ENCODE data around the gene PEPD.

Gene PEPD

DNA sequence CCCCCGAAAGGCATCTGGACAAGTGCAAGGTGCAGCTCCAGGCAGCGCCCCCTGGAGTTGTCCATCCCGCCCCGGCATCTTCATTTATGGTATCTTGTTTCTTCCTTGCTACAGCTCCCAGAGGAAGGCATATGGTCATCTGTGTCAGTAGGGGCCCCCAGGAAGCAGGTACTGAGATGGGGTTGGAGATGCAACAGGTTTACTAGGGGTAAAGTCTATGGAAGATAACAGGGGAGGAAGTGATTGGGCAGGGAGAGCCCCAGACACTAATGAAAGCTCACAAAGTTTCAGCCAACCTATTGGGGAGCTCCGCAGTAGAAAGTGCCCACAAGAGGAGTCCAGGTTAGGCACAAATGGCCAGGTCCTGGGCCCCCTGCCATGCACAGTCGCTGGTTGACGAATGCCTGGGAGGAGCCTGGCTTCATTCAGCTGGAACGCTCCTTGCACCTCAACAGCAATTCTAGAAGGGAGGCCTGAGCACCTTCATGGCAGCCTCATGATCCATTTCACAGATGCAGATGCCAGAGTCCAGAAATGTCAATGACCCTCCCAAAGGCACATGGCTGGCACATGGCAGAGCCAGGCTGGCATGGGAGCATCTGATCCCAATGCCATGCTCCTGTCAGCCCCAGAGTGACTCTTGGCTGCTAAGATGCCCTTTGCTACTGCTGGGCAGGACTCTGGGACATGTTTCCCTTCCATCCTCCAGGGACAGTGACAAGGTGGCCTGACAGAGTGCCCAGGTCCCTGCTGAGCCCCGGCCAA, 23.8 kb upstream of the PEPD start:
- no peak for DNase-seq

DNA sequence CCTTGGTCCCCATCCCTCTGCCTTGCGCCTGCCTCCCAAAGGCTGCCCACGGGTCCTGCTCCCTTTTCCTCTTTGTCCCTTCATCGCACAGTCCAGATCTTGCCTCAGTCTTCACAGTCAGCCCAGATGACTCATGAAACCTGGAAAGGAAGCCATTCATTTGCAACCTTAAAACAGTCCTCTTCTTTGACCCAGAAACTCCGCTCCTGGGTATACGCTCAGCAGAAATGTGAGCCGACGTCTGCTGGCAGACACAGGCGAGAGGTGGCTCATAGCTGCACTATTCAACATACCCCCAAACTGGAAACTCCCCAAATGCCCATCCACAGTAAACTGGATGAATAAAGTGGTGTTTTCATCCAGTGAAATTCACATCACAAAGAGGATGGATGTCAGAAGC, 13.6 kb upstream of the PEPD start:
- DNase-seq = no peak

DNA sequence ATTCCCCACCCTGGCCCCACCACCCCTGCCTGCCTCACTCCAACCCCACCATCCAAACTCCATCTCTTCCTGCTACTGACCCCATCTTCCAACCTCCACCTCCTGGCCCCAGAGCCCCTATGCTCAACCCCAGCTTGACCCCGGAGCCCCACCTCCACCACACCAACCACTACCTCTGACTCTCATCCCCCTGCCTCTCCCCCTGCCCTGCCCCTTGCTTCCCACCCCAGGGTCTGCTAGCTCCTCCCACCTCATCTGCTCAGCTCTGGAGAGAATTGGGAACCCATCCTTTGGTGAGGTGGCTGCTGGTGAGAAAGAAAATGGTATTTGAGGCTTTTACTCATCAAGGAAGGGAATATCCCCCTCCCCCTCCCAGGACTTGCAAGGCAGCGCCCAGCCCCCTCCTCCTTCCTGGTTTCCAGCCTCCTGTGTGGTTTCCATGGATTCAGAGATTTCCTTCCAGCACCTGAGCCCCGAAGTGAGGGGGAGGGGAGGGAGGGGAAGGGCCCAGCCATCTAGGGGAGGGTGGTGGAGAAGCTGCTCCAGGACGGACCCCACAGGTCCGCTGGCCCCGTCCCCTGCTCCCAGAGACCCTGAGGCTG, 11.4 kb upstream of the PEPD start:
- DNase-seq = no peak

DNA sequence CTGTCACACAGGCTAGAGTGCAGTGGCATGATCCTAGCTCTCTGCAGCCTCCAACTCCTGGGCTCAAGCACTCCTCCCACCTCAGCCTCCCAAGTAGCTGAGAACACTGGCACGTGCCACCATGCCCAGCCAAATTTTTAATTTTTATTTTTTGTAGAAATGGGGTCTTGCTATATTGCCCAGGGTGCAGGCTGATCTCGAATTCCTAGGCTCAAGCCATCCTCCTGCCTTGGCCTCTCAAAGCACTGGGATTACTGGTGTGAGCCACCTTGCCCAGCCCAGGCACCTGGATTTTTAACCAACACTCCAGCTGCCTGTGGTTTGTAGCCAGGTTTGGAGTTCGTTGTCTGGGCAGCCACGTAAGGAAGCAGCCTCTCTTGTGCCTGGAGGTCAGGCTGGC, 9.3 kb upstream of the PEPD start:
- no peak for DNase-seq

DNA sequence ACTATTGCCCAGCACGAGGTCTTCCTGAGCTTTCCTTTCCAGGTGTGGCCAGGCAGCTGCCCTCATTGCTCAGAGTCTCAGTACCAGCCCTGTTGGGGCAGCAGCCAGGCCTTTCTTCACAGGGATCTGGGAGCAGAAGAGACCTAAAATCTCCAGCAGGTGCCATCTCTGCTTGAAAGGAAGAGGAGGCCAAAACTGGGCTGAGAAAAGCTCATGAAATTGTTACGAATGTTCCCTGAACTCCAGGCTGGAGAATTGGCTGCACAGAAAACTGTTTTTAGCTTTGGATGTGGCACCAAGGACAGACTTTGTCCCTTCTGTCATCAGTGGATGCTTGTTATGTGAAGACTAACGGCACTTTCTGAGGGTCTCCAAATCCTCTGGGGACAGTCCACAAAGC, 8.7 kb upstream of the PEPD start:
- DNase-seq = no peak

DNA sequence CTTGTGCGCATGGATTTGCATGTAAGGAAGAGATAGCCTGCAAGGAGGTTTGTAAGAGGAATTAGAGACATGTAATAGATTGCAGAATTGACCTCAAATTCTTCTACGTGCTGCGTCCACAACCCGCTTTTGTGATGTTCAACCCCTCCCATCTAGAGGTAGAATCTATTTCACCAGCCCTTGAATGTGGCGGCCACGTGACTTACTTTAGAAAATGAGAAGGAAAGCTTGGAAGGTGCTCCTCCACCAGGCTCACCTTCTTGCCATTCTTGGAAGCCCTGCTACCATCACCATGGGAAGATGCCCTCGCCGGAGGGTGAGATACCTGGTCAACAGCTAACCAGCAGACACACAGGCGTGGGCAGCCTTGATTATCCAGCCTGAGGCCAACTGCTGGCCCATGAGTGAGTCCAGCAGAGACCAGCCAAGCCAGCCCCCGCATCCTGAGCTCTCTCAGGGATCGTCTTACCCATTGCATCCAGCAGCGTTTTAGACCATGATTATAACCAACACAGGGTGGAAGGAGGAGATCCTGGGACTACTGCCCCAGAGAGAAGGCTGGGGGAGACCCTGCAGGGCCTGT, 7.6 kb upstream of the PEPD start:
- DNase-seq = no peak

DNA sequence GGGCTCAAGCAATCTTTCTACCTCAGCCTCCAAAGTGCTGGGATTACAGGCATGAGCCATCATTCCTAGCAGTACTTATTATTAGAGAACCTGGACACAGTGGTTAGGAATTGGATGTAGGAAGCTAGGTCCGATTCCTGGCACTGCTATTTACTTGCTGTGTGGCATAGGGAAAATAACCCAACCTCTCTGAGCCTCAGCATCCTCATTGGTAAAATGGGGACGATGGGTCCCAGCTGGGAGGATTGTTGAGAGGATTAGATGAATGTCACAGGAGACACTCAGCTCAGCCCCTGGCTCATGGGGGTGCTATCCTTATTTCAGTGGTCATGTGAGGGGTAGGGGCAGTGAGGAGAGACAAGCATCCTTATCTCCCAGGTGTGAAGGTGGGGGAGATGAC, 6.8 kb upstream of the PEPD start:
- DNase-seq = no peak

DNA sequence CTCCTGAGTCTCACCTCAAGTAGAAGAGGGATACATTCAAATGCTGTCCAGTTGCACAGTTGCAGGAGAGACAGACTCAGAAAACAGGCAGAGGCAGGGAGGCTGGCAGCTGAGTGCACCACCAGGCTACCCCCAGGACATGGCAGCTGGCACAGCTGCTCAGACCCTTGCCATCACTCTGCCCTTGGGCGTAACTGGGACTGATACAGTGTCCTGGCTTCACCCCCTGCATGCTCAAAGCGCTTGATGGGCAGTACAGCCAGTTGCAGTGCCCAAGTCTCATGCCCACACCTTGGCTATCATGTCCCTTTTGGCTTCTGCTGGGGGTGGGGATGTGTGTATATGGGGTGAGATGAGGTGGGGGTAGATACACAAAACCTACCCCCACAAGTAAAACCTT, 5.5 kb upstream of the PEPD start:
- DNase-seq = no peak

DNA sequence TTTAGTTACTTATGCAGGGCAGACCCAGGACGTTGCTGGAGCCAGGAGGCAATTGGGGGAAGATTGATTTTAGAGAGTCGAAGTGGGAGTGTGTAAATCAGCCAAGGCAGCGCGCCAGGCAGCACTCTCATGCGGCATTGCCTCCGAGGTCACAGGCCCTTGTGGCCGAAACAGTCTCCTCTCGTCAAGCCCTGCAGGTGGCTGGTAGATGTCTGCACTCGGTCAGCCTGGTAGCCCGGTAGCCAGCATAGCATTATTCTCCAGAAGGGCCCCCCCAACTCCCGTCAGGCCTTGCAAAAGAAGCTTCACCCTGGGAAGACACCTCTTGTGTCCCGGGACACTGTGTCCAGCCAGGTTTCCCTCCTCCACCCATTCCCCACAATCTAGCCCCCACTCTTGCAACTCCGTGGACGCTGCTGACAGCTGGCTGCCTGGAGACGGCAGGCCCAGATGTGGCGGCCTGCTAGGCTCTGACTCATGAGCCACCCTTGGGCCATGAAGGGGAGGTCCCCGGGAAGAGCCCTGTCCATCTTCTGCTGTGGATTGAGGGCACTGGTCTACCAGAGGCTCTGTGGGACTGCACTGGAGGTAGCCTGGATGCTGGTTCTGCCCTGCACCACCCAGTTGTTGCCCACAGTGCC, 2.6 kb upstream of the PEPD start:
- no peak for DNase-seq

DNA sequence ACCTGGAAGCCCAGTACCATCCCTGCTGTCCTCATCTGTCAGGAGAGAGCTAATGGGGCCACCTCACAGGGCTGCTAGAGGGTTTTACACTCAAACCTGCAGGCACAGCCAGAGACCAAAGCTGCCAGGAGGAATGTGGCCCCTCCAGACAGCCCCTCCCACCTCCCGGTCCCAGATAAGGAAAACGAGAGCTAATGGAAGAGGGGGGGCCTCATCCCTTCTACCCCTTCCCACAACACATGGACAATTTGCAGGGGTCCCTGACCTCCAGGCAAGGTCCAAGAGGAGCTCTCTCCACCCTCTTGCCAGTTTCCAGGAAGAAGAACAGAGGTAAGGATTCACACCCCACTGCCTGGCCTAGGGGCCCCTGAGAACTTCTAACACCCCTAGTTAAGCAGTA, 1.6 kb upstream of the PEPD start:
- DNase-seq = no peak

DNA sequence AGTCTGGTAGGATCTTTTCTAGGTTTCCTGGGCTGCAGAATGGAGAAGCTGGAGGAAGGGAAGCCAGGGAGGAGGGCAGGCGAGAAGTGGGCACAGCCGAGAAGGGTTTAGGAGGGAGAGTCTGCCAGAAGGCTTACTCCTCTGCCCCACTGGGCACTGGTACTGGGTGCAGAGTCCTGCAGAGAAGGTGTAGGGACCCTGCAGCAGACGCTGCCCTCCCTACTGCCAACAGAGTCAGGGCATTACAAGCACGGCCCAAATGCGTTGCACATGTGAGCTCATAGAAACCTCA, 726 bp upstream of the PEPD start:
- no peak for DNase-seq

DNA sequence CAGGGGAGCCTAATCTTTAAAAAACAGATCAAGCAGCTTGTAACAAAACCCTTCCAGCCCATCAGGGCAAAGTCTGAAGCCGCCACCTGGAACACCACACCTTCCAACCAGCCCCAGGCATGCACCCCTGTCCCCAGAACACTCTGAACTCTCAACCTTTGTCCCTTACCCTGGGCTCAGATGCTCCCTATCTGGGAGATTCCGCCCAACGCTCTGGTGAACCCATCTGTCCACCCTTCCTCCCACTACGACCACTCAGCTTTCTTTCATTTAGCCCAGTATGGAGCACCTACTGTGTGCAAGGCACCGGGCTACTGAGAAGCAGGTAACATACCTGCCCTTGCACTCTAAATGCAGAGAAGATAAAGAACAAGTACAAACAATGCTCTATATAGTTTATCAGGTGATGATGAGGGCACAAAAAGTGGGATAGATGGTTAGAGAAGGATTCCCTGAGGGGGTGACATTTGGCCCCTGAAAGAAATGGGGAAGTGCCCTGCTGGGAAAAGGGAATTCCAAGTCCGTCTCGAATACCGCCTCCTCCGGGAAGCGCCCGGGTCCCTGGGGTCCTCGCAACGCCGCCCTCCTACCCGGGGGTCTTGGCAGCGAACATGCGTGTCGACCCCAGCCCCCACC, 629 bp downstream of the PEPD start:
- no peak for DNase-seq

DNA sequence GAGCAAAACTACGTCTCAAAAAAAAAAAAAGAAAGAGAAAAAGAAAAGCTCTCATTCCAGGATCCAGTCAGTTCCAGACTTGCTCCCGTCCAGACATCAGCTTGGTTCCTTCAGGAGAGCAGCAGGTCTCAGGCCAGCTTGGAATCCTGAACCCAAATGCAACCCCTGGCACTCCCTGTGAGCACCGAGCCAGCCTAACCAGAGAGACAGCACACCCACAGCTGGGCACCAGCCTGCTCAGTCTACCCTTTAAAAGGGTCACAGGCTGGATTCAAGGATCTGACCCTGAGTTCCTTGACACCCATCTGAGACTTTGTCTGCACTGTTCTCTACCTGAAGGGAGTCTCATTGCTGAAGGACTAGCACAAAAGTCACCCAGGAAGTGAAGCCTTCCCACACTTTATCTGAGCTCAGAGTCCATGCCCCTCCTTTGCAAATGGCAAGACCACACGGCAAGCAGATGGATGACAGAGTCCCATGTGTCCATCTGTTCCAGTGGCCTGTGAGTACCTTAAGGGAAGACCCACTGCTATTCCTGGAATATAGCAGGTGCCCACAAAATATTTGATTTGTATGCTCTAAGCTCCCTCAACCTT, 1.4 kb downstream of the PEPD start:
- DNase-seq = no peak

DNA sequence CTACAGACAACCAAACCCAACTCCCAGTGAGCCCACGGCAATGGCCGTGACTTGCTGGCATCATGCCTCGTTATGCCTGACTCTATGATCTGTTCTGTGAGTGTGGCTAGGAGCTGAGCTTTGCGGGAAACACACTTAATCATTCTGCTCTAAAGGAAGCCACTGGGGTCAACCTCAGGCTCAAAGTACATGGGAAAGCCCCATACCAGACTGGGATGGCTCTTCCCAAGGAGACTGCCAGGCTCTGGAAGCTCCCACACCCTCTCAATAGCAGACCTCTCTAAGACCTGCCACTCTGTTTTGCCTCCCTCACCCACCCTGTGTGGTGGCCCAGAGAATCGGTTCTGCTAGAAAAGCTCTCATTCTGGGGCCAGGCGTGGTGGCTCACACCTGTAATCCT, 2.2 kb downstream of the PEPD start:
- no peak for DNase-seq

DNA sequence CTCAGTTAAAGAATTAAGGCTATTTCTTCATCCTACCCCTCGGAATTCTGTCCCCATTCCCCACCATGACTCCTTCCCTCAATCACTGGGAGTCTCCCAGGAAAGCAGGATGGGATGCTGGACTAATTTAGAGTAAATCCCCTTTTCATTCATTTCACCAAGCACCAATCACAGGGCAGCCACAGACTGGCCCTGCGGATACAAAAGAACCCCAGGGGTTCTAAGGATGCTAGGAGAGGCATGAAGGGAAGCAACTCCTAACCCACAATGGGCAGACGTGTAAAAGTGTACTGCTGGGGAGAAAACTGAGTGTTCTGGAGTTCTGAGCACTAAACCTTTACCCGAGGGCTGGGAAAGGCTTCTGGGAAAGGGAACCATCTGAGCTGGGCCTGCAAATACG, 3.0 kb downstream of the PEPD start:
- DNase-seq = no peak

DNA sequence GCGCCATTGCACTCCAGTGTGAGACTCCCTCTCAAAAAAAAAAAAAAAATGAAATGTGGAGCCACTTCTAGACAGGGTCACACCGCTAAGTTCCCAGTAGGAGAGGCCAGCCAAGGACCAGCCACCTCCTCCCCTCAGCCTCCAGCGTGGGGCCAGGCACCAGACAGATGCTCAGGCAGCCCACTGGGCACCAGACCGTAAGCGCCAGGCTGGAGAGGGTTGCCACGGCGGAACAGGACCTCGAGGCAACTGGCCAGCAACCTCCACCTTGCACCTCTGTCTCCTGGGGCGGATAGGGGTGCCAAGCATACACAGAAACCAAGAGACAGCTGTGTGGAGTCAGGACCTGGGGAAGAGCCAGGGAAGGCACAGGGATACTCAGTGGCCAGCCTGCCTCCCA, 3.7 kb downstream of the PEPD start:
- DNase-seq = no peak

DNA sequence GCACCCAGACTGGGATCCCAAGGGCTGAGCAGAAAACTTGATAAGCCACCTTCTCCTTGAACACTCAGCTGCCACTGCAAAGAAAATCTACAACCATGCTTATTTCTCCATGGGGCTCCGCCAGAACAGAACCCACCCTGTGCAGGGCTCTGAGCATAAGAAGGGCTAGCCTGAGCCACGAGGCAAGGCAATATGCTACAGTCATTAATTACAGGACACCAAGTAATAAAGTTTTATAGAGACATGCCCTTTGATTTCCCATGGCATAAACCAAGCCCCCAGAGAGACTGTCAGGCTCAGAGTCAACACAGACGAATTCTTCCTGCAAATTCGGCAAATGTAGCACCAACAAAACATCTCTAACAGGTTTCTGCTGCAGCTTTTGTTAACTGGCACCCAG, 5.7 kb downstream of the PEPD start:
- no peak for DNase-seq

DNA sequence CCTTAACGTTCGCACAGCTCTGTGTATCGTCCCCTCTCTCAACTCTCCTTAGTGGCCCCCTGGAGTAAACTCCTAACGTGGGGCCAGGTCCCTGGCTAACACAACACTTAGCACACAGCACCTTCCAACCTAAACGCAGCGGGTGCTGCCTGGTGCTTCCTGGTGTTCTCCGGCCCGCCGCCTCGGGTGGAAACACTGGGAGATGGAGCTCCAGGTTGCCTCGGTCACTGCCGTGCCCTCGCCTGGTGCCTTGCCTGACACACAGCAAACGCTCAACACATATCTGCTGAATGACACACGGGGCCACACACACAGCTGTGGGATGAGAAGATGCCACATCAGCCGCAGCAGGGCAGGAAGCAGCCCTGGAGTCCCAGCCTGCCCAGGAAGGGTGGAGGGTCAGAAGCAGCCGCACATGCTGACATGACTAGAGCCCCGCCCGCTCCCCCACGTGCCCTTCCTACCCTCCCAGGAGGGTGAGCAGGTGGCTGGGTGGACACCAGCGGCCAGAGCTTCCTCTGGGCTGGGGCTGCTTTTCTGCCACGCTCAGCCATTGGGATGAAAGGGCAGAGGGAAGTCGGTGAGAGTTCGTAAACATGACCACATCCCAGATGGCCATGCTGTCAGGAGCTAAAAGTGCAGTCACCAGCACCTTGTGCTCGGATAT, 6.6 kb downstream of the PEPD start:
- peak; percentile 3 for DNase-seq

DNA sequence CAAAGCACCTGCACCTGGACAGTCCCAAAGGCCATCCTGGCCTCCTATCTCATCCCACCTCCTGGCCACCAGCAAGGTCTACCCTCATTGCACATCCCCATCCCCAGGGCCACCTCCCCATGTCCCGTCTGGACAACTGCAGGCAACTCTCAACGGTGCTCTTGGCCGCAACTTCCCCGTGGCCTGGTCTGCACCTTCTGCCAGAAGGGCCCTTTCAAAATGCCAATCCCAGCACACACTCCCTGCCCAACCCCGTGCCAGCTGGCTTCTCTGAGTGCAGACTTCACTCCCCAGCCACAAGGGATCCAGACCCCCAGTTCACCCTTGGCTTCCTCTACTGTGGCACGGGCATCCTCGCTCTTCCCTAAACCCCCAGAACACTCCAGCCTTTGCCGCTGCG, 8.2 kb downstream of the PEPD start:
- no peak for DNase-seq

DNA sequence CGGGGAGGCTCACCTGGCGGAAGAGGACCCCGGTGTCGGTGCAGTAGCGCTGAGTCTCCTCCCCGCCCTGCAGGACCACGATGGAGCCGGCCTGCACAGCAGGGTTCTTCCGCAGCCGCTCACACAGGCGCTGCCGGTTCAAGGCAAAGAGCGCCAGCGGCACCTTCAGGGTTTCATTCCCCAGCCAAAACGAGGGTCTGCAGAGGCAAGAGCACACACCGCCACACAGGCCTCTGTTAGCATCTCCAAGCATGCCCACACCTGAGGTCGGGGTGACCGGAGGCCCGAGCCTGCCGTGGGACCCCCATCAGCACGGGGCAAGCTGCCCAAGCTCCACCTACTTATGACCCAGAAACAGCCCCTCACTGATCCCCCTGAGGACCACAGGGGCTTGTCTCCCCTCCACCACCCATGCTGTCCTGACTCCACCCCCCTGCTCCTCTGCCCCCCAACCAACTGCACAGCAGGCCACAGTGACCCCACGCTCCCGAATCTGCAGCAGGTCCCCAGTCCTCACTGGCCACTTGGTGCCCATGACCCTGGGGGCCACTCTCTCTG, 8.9 kb downstream of the PEPD start:
- DNase-seq = no peak

DNA sequence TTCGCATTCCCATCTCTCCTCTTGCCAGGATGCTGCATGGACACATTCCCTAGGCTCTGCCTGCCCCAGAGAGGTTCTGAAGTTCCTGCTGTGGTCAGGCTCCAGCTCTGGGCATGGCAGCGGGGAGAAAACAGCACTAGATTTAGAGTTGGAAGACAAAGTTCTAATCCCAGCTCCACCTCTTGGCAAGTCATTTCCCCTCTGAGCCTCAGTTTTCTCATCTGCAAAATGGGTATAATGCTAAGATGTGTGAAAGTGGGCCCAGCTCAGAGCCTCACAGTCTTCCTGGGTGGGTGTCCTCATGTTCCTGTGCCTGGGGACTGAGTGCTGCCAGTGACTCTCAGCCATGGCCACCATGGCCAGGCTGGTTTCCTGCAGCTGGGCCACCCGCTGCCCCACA, 9.6 kb downstream of the PEPD start:
- DNase-seq = no peak

DNA sequence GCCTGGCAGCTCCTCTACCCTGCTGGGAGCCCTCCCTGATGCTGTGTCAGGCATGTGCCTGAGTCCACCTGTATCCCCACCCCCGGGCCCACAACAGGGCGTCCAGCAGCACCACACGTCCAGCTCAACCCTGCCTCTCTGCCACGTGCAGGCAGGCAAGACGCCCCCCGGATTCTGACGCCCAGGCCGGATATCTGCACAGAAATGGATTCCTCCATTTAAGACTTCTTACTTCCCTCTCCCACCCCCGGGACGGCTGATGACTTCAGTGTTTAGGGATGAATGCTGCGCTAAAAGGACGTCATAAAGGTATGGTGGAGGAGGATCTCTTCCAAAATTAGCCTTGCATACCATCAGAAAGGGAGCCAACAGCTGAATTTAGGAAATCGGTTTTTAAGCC, 10.2 kb downstream of the PEPD start:
- DNase-seq = no peak
